Liver (tissue), 9 donors: ENCODE measurements around the gene PRKAR1B. TPM values are rescaled to one million over a fixed set of nuclear protein-coding genes. Genes with fewer than 3 reads are reported as not detected.

ENCODE experiments used
- DNase-seq: peaks from one replicate; pipeline ENCODE4 v3.0.0-alpha.2; 2017; ENCODE audit warnings: low spot score
- H3K27ac ChIP-seq, 2 donors: one replicate each; pipeline ENCODE4 v1.7.0; 2013; ENCODE audit warnings: inconsistent platforms in 2 of 2, low read length in 2 of 2, control low read depth in 1 of 2, low read depth in 1 of 2, mild to moderate bottlenecking in 1 of 2
- H3K27me3 ChIP-seq, 4 donors: one replicate each; pipeline versions ENCODE4 v1.6.1 to v1.7.0; 2013; ENCODE audit warnings: low read length in 3 of 4, inconsistent platforms in 1 of 4, mild to moderate bottlenecking in 1 of 4, moderate library complexity in 1 of 4; ENCODE audit not compliant: control insufficient read depth in 4 of 4, insufficient read depth in 4 of 4
- H3K36me3 ChIP-seq, 4 donors: one replicate each; pipeline versions ENCODE4 v1.6.1 to v1.7.0; 2013; ENCODE audit warnings: low read length in 3 of 4, mild to moderate bottlenecking in 3 of 4, low read depth in 1 of 4, moderate library complexity in 1 of 4; ENCODE audit not compliant: control insufficient read depth in 4 of 4, insufficient read depth in 3 of 4
- H3K4me1 ChIP-seq, 4 donors: one replicate each; pipeline versions ENCODE4 v1.6.1 to v1.7.0; 2013; ENCODE audit warnings: low read length in 3 of 4, mild to moderate bottlenecking in 3 of 4, moderate library complexity in 1 of 4; ENCODE audit not compliant: control insufficient read depth in 4 of 4, insufficient read depth in 4 of 4
- H3K4me3 ChIP-seq, 3 donors: one replicate each; pipeline versions ENCODE4 v1.6.1 to v1.7.0; 2013; ENCODE audit warnings: low read length in 3 of 3, control low read depth in 1 of 3, low read depth in 1 of 3, mild to moderate bottlenecking in 1 of 3
- H3K9ac ChIP-seq, 2 donors: one replicate each; pipeline ENCODE4 v1.7.0; 2013; ENCODE audit warnings: low read length in 2 of 2, mild to moderate bottlenecking in 2 of 2, moderate library complexity in 2 of 2, control low read depth in 1 of 2, low read depth in 1 of 2
- H3K9me3 ChIP-seq, 4 donors: one replicate each; pipeline versions ENCODE4 v1.6.1 to v1.7.0; 2013; ENCODE audit warnings: low read length in 3 of 4; ENCODE audit not compliant: control insufficient read depth in 4 of 4
- ATF3 ChIP-seq: IDR thresholded peaks from 2 replicates; pipeline ENCODE4 v1.6.1; 2016; ENCODE audit warnings: antibody characterized with exemption
- EGR1 ChIP-seq, 2 donors: IDR thresholded peaks; 2 replicates each; pipeline ENCODE4 v1.6.1; 2016 to 2018; ENCODE audit warnings: antibody characterized with exemption in 2 of 2, low read depth in 2 of 2
- FOXA1 ChIP-seq: IDR thresholded peaks from 2 replicates; pipeline ENCODE4 v1.6.1; 2016; ENCODE audit warnings: antibody characterized with exemption
- FOXA2 ChIP-seq: IDR thresholded peaks from 2 replicates; pipeline ENCODE4 v1.6.1; 2016; ENCODE audit warnings: antibody characterized with exemption
- GABPA ChIP-seq, 2 donors: IDR thresholded peaks in 1 of 2; conservative IDR thresholded peaks in 1 of 2; 2 replicates each; pipeline ENCODE4 v1.6.1; 2016; ENCODE audit warnings: antibody characterized with exemption in 2 of 2, mild to moderate bottlenecking in 1 of 2, moderate library complexity in 1 of 2
- HNF4G ChIP-seq: IDR thresholded peaks from 2 replicates; pipeline ENCODE4 v1.6.1; 2016; ENCODE audit warnings: antibody characterized with exemption
- JUND ChIP-seq, 2 donors: IDR thresholded peaks; 2 replicates each; pipeline ENCODE4 v1.6.1; 2016; ENCODE audit warnings: antibody characterized with exemption in 2 of 2
- NR2F2 ChIP-seq: IDR thresholded peaks from 2 replicates; pipeline ENCODE4 v1.6.1; 2016; ENCODE audit warnings: antibody characterized with exemption
- RAD21 ChIP-seq, 2 donors: IDR thresholded peaks; 2 replicates each; pipeline ENCODE4 v1.6.1; 2016; ENCODE audit warnings: antibody characterized with exemption in 2 of 2, mild to moderate bottlenecking in 2 of 2
- RXRA ChIP-seq, 2 donors: IDR thresholded peaks; 2 replicates each; pipeline ENCODE4 v1.6.1; 2017 to 2018; ENCODE audit warnings: antibody characterized with exemption in 2 of 2, mild to moderate bottlenecking in 1 of 2
- SP1 ChIP-seq: IDR thresholded peaks from 2 replicates; pipeline ENCODE4 v1.6.1; 2018; ENCODE audit warnings: antibody characterized with exemption, mild to moderate bottlenecking
- TAF1 ChIP-seq: conservative IDR thresholded peaks from 2 replicates; pipeline ENCODE4 v1.6.1; 2016; ENCODE audit warnings: antibody characterized with exemption, mild to moderate bottlenecking
- WGBS: extraction: QIAGEN DNeasy Blood & Tissue Kit; methylation state at CpG from one replicate; pipeline ENCODE4 v1.1.7; 2013; 5-methylcytosine and 5-hydroxymethylcytosine counted together
- polyA plus RNA-seq, 2 donors: library from polyadenylated mRNA; stranded (reverse) in 1 of 2; unstranded in 1 of 2; fragments of 200-250 nt in 1 of 2; fragments of >200 nt in 1 of 2; fragmentation: Nextera tagmentation in 1 of 2; extraction: Ambion mirVana in 1 of 2; gene quantifications; one replicate each; pipeline versions ENCODE4 v1.2.1 to v1.2.3, GENCODE V29; 2013 to 2015
- total RNA-seq, 2 donors: library from RNA; depleted of rRNA; stranded (reverse); fragments of >200 nt; gene quantifications; one replicate each; pipeline ENCODE4 v1.2.3, GENCODE V29; 2014
- TF ChIP-seq, protein P1 (sequence below): fragments of 150-350 bp; IDR thresholded peaks from 2 replicates; pipeline ENCODE4 v1.5.1; 2017; ENCODE audit warnings: improper control_type of control experiment, low read depth, low read length; ENCODE audit not compliant: missing input control
- TF ChIP-seq, protein P2 (sequence below): IDR thresholded peaks from 2 replicates; pipeline ENCODE4 v1.6.1; 2016; ENCODE audit warnings: antibody characterized with exemption
- TF ChIP-seq, protein P3 (sequence below): IDR thresholded peaks from 2 replicates; pipeline ENCODE4 v1.6.1; 2016; ENCODE audit warnings: antibody characterized with exemption, mild to moderate bottlenecking
- donor health status: healthy.
- donor health status: healthy.
- donor health status: healthy.
- donor health status: healthy.
- donor health status: healthy.

PRKAR1B gene
- total and polyA plus RNA-seq, 4 donors = 11.1 to 14.4 (median 12.4) TPM

GRCh38 chr7:681551-682307 lies 45.4 kb downstream of the PRKAR1B start:
- no peak overlapping the region for H3K27ac ChIP-seq
- no peak for DNase-seq
- H3K36me3 ChIP-seq = peaks cover 0 to 5% (median under 1%) of the 10 kb centered on the region in 4 donors
- no peak for TF ChIP-seq ATF3
- TF ChIP-seq EGR1 (IDR thresholded peaks at IDR 0.05; ENCODE audit: low read depth in 2 of 2) = no peak
- no peak for TF ChIP-seq RXRA (IDR thresholded peaks at IDR 0.05)
- TF ChIP-seq GABPA (IDR thresholded peaks at IDR 0.05 in 1 of 2, conservative IDR thresholded peaks at IDR 0.05 in 1 of 2) = no peak
- H3K4me1 ChIP-seq = no peaks in the 10 kb centered on the region
- H3K4me3 ChIP-seq = no peak overlapping the region
- 96% methylated on average over 13 of the region's 13 CpGs for WGBS
- no peaks in the 10 kb centered on the region for H3K27me3 ChIP-seq
- H3K9ac ChIP-seq = no peak overlapping the region
- H3K9me3 ChIP-seq = peaks cover 1 to 10% (median 4%) of the 10 kb centered on the region in 4 donors

- TF ChIP-seq, protein P1, sequence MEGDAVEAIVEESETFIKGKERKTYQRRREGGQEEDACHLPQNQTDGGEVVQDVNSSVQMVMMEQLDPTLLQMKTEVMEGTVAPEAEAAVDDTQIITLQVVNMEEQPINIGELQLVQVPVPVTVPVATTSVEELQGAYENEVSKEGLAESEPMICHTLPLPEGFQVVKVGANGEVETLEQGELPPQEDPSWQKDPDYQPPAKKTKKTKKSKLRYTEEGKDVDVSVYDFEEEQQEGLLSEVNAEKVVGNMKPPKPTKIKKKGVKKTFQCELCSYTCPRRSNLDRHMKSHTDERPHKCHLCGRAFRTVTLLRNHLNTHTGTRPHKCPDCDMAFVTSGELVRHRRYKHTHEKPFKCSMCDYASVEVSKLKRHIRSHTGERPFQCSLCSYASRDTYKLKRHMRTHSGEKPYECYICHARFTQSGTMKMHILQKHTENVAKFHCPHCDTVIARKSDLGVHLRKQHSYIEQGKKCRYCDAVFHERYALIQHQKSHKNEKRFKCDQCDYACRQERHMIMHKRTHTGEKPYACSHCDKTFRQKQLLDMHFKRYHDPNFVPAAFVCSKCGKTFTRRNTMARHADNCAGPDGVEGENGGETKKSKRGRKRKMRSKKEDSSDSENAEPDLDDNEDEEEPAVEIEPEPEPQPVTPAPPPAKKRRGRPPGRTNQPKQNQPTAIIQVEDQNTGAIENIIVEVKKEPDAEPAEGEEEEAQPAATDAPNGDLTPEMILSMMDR = no peak
- TF ChIP-seq RAD21 (IDR thresholded peaks at IDR 0.05) (no peak), JUND (IDR thresholded peaks at IDR 0.05) (no peak), ATF3 (no peak), TAF1 (no peak), HNF4G (no peak), EGR1 (IDR thresholded peaks at IDR 0.05; ENCODE audit: low read depth in 2 of 2) (no peak), GABPA (IDR thresholded peaks at IDR 0.05 in 1 of 2, conservative IDR thresholded peaks at IDR 0.05 in 1 of 2) (no peak), SP1 (no peak), FOXA2 (no peak), NR2F2 (no peak), FOXA1 (no peak)
- TF ChIP-seq, protein P2, sequence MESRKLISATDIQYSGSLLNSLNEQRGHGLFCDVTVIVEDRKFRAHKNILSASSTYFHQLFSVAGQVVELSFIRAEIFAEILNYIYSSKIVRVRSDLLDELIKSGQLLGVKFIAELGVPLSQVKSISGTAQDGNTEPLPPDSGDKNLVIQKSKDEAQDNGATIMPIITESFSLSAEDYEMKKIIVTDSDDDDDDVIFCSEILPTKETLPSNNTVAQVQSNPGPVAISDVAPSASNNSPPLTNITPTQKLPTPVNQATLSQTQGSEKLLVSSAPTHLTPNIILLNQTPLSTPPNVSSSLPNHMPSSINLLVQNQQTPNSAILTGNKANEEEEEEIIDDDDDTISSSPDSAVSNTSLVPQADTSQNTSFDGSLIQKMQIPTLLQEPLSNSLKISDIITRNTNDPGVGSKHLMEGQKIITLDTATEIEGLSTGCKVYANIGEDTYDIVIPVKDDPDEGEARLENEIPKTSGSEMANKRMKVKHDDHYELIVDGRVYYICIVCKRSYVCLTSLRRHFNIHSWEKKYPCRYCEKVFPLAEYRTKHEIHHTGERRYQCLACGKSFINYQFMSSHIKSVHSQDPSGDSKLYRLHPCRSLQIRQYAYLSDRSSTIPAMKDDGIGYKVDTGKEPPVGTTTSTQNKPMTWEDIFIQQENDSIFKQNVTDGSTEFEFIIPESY = no peak
- TF ChIP-seq, protein P3, sequence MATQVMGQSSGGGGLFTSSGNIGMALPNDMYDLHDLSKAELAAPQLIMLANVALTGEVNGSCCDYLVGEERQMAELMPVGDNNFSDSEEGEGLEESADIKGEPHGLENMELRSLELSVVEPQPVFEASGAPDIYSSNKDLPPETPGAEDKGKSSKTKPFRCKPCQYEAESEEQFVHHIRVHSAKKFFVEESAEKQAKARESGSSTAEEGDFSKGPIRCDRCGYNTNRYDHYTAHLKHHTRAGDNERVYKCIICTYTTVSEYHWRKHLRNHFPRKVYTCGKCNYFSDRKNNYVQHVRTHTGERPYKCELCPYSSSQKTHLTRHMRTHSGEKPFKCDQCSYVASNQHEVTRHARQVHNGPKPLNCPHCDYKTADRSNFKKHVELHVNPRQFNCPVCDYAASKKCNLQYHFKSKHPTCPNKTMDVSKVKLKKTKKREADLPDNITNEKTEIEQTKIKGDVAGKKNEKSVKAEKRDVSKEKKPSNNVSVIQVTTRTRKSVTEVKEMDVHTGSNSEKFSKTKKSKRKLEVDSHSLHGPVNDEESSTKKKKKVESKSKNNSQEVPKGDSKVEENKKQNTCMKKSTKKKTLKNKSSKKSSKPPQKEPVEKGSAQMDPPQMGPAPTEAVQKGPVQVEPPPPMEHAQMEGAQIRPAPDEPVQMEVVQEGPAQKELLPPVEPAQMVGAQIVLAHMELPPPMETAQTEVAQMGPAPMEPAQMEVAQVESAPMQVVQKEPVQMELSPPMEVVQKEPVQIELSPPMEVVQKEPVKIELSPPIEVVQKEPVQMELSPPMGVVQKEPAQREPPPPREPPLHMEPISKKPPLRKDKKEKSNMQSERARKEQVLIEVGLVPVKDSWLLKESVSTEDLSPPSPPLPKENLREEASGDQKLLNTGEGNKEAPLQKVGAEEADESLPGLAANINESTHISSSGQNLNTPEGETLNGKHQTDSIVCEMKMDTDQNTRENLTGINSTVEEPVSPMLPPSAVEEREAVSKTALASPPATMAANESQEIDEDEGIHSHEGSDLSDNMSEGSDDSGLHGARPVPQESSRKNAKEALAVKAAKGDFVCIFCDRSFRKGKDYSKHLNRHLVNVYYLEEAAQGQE = no peak
- Histone ChIP-seq H3K27me3 (no peaks in the 10 kb centered on the region), H3K36me3 (peaks cover 0 to 5% (median 0%) of the 10 kb centered on the region in 4 donors), H3K9ac (no peak overlapping the region), H3K27ac (no peak overlapping the region), H3K4me1 (no peaks in the 10 kb centered on the region), H3K9me3 (peaks cover 0 to 4% (median 2%) of the 10 kb centered on the region in 4 donors), H3K4me3 (no peak overlapping the region)
- WGBS = 98% methylated on average over 25 of the region's 25 CpGs
- no peak for DNase-seq
Measured at GRCh38 chr7:680411-681127, 46.5 kb downstream of the PRKAR1B start.
